ENCODE measurements around the gene GRID1. TPM values are rescaled to one million over a fixed set of nuclear protein-coding genes. Genes with fewer than 3 reads are reported as not detected.
A peak's percentile ranks its signal among the peaks of the same experiment; 100 is the strongest.

The GRID1 gene
- total RNA-seq, 1 donor from 2014 or later = 0.60 TPM

GRCh38 chr10:86215046-86215445 is 151.5 kb downstream of the GRID1 start:
- Mint-ChIP-seq H3K36me3 (ENCODE audit: low read depth) (no peaks in the 10 kb centered on the region), H3K4me1 (ENCODE audit: low read depth) (no peaks in the 10 kb centered on the region), H3K27me3 (ENCODE audit: low read depth) (peaks cover 20% of the 10 kb centered on the region), H3K27ac (ENCODE audit: unreplicated experiment) (no peak overlapping the region), H3K4me3 (ENCODE audit: unreplicated experiment) (no peak overlapping the region), H3K9me3 (ENCODE audit: low read depth) (peaks cover 7% of the 10 kb centered on the region)
- no peak for DNase-seq (ENCODE audit: low spot score)
- TF ChIP-seq CTCF (IDR thresholded peaks at IDR 0.05) = no peak

- peak; percentile 59 for DNase-seq (ENCODE audit: low spot score)
- H3K27me3 Mint-ChIP-seq (ENCODE audit: low read depth) = peaks cover 24% of the 10 kb centered on the region
- H3K9me3 Mint-ChIP-seq (ENCODE audit: low read depth) = peaks cover 7% of the 10 kb centered on the region
- TF ChIP-seq CTCF (IDR thresholded peaks at IDR 0.05) = no peak
- H3K4me3 Mint-ChIP-seq (ENCODE audit: unreplicated experiment) = no peak overlapping the region
- H3K36me3 Mint-ChIP-seq (ENCODE audit: low read depth) = no peaks in the 10 kb centered on the region
- no peaks in the 10 kb centered on the region for H3K4me1 Mint-ChIP-seq (ENCODE audit: low read depth)
- H3K27ac Mint-ChIP-seq (ENCODE audit: unreplicated experiment) = no peak overlapping the region
Measured at GRCh38 chr10:86213148-86213547, 153.4 kb downstream of the GRID1 start.

GRCh38 chr10:86212391-86212700 is 154.2 kb downstream of the GRID1 start:
- peaks cover 7% of the 10 kb centered on the region for H3K9me3 Mint-ChIP-seq (ENCODE audit: low read depth)
- H3K36me3 Mint-ChIP-seq (ENCODE audit: low read depth) = no peaks in the 10 kb centered on the region
- H3K4me3 Mint-ChIP-seq (ENCODE audit: unreplicated experiment) = no peak overlapping the region
- H3K27ac Mint-ChIP-seq (ENCODE audit: unreplicated experiment) = no peak overlapping the region
- TF ChIP-seq CTCF (IDR thresholded peaks at IDR 0.05) = no peak
- peaks cover 24% of the 10 kb centered on the region for H3K27me3 Mint-ChIP-seq (ENCODE audit: low read depth)
- no peaks in the 10 kb centered on the region for H3K4me1 Mint-ChIP-seq (ENCODE audit: low read depth)
- peak; percentile 50 for DNase-seq (ENCODE audit: low spot score)

GRCh38 chr10:86211691-86212390 is 154.8 kb downstream of the GRID1 start:
- Mint-ChIP-seq H3K9me3 (ENCODE audit: low read depth) (peaks cover 7% of the 10 kb centered on the region), H3K36me3 (ENCODE audit: low read depth) (no peaks in the 10 kb centered on the region), H3K27me3 (ENCODE audit: low read depth) (peaks cover 24% of the 10 kb centered on the region), H3K27ac (ENCODE audit: unreplicated experiment) (no peak overlapping the region), H3K4me1 (ENCODE audit: low read depth) (no peaks in the 10 kb centered on the region), H3K4me3 (ENCODE audit: unreplicated experiment) (no peak overlapping the region)
- TF ChIP-seq CTCF (IDR thresholded peaks at IDR 0.05) = no peak
- peak; percentile 64 for DNase-seq (ENCODE audit: low spot score)

GRCh38 chr10:86210416-86210815 is 156.2 kb downstream of the GRID1 start:
- H3K9me3 Mint-ChIP-seq (ENCODE audit: low read depth) = no peaks in the 10 kb centered on the region
- peaks cover 13% of the 10 kb centered on the region for H3K27me3 Mint-ChIP-seq (ENCODE audit: low read depth)
- H3K4me1 Mint-ChIP-seq (ENCODE audit: low read depth) = no peaks in the 10 kb centered on the region
- H3K27ac Mint-ChIP-seq (ENCODE audit: unreplicated experiment) = no peak overlapping the region
- H3K36me3 Mint-ChIP-seq (ENCODE audit: low read depth) = no peaks in the 10 kb centered on the region
- H3K4me3 Mint-ChIP-seq (ENCODE audit: unreplicated experiment) = no peak overlapping the region
- DNase-seq (ENCODE audit: low spot score) = peak; percentile 69
- no peak for TF ChIP-seq CTCF (IDR thresholded peaks at IDR 0.05)
